Ovary (tissue), 9 donors: ENCODE results near the gene SLC23A3. TPM values are rescaled to one million over a fixed set of nuclear protein-coding genes. Genes with fewer than 3 reads are reported as not detected.

Source experiments
- DNase-seq, 5 donors: peaks; one replicate each; pipeline ENCODE4 v3.0.0-alpha.2; 2019 to 2020
- H3K27ac ChIP-seq, 2 donors: fragments of 200-600 bp; one replicate each; pipeline versions ENCODE4 v1.5.1 to v1.8.0; 2019 to 2022
- H3K27me3 ChIP-seq: fragments of 200-600 bp; one replicate; pipeline ENCODE4 v1.8.0; 2022
- H3K36me3 ChIP-seq: fragments of 200-600 bp; sonication (generic); one replicate; pipeline ENCODE4 v1.5.1; 2019
- H3K4me1 ChIP-seq: one replicate; pipeline ENCODE4 v1.8.1; 2013; ENCODE audit warnings: mild to moderate bottlenecking, moderate library complexity; ENCODE audit not compliant: insufficient read depth
- H3K4me3 ChIP-seq: fragments of 200-600 bp; sonication (generic); one replicate; pipeline ENCODE4 v1.5.1; 2017
- H3K9me3 ChIP-seq, 2 donors: fragments of 200-600 bp in 1 of 2; sonication (generic) in 1 of 2; one replicate each; pipeline versions ENCODE4 v1.5.1 to v1.8.1; 2013 to 2019; ENCODE audit warnings: mild to moderate bottlenecking in 1 of 2, moderate library complexity in 1 of 2
- EP300 ChIP-seq: sonication (generic); formaldehyde crosslinking; IDR thresholded peaks from one replicate; pipeline ENCODE4 v1.6.1; 2017; ENCODE audit warnings: antibody characterized with exemption
- POLR2A ChIP-seq: fragments of 450-650 bp; IDR thresholded peaks from one replicate; pipeline ENCODE4 v1.6.1; 2017; ENCODE audit warnings: antibody characterized with exemption, mild to moderate bottlenecking, moderate library complexity
- WGBS, 3 donors: extraction: QIAGEN DNeasy Blood & Tissue Kit in 1 of 3; methylation state at CpG; one replicate each; pipeline versions ENCODE4 v1.1.5 to v1.1.7; 2013 to 2017; 5-methylcytosine and 5-hydroxymethylcytosine counted together
- intact Hi-C, 4 donors: fragments of 100-400 bp; cut with DNase I; formaldehyde crosslinking; loops; one replicate each; pipeline versions ENCODE4 v1.11.0 to v1.15.1; 2022 to 2023
- polyA plus RNA-seq, 2 donors: library from polyadenylated mRNA; stranded (reverse); fragments of 200-250 nt in 1 of 2; fragments of 350-450 nt in 1 of 2; fragmentation: Illumina TruSeq in 1 of 2; extraction: RNeasy Lipid Tissue Mini Kit (QIAGEN cat#74804) in 1 of 2; gene quantifications; one replicate each; pipeline ENCODE4 v1.2.3, GENCODE V29; 2013 to 2014
- total RNA-seq, 7 donors: library from RNA; depleted of rRNA in 2 of 7; stranded (reverse); fragments of >200 nt in 2 of 7; fragmentation: NEBNext Ultra II Directional in 3 of 7; extraction: Animal tissue kit (Norgen Biotek cat#: 25700) in 3 of 7; gene quantifications; one replicate each; pipeline versions ENCODE4 v1.1.0 to v1.2.4, GENCODE V29; 2016 to 2023
- TF ChIP-seq, protein P1 (sequence below), 3 donors: fragments of 450-650 bp in 2 of 3; fragments of 200-600 bp in 1 of 3; IDR thresholded peaks; one replicate each; pipeline versions ENCODE4 v1.5.1 to v1.8.0; 2016 to 2022; ENCODE audit warnings: antibody characterized with exemption in 3 of 3, mild to moderate bottlenecking in 1 of 3
- donor health status: DM: no; HTN: no; CAD: no; lungs with moderate emphysema.
- donor health status: DM: no; HTN: no; CAD: no.
- donor health status: Bipolar disorder and iron deficiency.
- donor health status: DM: yes; HTN: yes; CAD: no.
- donor health status: DM: no; HTN: no; CAD: no.
- donor health status: DM: yes; HTN: yes; CAD: no.

Gene SLC23A3
- total and polyA plus RNA-seq, 9 donors = 0.81 to 4.5 (median 1.3) TPM

DNA sequence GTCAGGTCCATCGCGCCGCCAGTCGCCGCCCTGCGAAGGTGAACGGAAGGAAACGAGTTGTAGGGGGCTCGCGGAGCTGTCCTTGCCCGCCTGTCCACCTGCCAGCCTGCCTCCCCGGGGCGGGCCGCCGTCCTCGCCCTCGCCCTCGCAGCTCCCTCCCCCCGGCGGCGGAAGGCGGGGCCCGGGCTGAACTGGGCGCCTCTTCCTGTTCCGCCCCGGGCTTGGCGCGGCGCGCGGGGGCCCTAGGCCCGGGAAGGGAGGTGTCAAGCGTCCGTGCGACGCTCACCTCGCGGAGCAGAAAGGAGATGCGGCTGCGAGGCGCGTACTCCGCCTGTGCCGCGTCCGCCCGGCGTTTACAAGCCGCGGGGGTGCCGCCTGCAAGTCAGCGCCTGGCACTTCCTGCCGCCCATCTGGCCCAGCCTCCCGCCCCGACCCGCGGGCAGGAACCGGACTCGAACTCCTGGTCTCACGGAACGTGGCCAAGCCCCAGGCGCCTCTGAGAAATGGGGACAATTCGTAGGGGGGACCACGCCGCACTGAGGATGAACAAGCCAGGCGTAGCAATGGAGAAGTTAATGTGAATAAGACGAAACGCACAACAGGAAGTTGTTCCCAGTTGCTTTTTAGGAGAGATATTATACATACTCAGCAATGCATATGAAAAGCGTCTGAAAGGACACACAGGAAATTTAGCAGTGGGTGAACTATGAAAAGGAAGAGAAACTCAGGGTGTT, 7.2 kb upstream of the SLC23A3 start, which contains the start of gene CNPPD1:
TSS of gene CNPPD1 (minus strand) at position 108 of the 734 bp plus-strand sequence. CDS start at position 11, 97 bp downstream.
- H3K4me1 ChIP-seq = peaks cover 8% of the 10 kb centered on the region
- intact Hi-C loops = loop anchor here in 2 of 4 donors (2.0 to 10.0 kb wide), 5 partner anchors 16 to 1162 kb away; partner anchors contain the start of genes ABCB6 (in 1 of the 2), ANKZF1 (in 1 of the 2), ATG9A (in 1 of the 2) and NHEJ1 (in 1 of the 2)
- no peaks in the 10 kb centered on the region for H3K27me3 ChIP-seq
- H3K9me3 ChIP-seq = no peaks in the 10 kb centered on the region
- H3K27ac ChIP-seq = peak within 1 kb of the TSS; percentile 87 to 94
- no peaks in the 10 kb centered on the region for H3K36me3 ChIP-seq
- TF ChIP-seq EP300 = no peak
- TF ChIP-seq POLR2A = peak; percentile 99
- peak within 1 kb of the TSS; percentile 97 for H3K4me3 ChIP-seq
- DNase-seq = peak; percentile 89 to 92 (median 91)
- 0 to 1% (median 1%) methylated on average over 42 to 69 of the region's 69 CpGs for WGBS, 3 donors

DNA sequence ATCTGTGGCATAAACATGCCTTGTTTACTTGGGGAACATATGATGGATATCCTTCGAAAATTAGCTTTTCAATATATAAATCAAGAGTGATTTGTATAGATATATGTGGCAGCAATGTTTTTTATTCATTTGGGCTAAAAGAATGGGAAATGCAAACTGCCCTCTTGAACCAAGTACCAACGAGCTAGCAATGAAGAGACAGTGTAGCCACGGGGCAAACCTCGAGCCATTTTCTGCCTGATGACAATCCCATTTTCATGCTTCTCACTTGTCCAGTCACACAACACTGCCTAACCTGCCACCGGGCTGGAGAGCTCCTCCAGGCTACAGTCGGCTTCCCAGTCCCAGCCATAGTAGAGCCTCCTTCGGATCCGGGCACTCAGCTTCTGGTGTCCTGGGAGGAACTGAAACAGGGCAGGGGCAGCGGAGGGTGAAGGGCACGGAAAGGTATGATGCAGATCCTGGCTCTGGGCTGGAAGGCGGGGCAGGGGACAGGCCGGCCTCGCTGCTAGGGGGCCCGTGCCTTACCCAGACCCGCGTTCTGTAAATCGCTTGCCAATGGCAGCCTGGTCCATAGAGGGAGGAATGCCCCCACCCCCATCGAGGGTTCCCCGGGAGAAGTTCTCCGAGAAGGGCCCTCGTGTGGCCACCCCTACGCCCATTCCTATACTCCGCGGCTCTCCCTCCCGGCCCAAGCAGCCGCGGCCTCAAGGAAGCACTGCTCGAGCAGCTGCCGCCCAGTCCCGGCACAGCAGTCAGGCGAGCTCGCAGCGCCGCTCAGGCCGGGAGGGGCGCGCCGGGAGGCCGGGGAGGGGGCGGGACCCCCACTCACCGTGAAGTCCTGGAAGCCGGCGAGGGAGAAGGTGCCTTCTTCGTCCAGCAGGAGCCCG, 6.3 kb upstream of the SLC23A3 start:
- peak in 3 of 5 donors; percentile 61 to 74 (median 62) for DNase-seq
- H3K27ac ChIP-seq = peak overlapping the region; percentile 87 to 94

DNA sequence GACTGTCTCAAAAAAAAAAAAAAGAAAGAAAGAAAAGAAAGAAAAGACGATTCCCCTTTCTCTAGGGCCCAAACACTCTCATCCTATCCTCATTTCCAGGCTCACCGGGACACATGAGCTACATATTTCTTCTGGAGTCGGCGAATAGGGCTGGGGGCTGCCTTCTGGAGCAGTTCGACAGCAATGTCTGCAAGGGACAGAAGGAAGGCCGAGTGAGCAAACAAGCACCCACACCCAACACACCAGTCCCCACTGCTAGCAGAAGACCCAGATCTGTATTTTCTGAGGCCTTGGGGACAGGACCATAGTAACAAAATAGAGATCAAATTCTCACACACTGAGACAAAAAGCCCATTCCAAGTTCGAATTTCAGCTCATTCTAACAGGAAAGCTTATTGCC, 5.7 kb upstream of the SLC23A3 start:
- Histone ChIP-seq H3K27me3 (no peaks in the 10 kb centered on the region), H3K9me3 (no peaks in the 10 kb centered on the region), H3K4me3 (no peak overlapping the region), H3K27ac (peak overlapping the region in 1 of 2 donors; percentile 94), H3K36me3 (no peaks in the 10 kb centered on the region), H3K4me1 (peaks cover 11% of the 10 kb centered on the region)
- TF ChIP-seq, protein P1, sequence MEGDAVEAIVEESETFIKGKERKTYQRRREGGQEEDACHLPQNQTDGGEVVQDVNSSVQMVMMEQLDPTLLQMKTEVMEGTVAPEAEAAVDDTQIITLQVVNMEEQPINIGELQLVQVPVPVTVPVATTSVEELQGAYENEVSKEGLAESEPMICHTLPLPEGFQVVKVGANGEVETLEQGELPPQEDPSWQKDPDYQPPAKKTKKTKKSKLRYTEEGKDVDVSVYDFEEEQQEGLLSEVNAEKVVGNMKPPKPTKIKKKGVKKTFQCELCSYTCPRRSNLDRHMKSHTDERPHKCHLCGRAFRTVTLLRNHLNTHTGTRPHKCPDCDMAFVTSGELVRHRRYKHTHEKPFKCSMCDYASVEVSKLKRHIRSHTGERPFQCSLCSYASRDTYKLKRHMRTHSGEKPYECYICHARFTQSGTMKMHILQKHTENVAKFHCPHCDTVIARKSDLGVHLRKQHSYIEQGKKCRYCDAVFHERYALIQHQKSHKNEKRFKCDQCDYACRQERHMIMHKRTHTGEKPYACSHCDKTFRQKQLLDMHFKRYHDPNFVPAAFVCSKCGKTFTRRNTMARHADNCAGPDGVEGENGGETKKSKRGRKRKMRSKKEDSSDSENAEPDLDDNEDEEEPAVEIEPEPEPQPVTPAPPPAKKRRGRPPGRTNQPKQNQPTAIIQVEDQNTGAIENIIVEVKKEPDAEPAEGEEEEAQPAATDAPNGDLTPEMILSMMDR (IDR thresholded peaks at IDR 0.05) = no peak
- TF ChIP-seq POLR2A (no peak), EP300 (no peak)
- no peak for DNase-seq
- intact Hi-C loops = loop anchor here in 2 of 4 donors (5.0 to 10.0 kb wide), 4 partner anchors 42 to 1161 kb away; partner anchors contain the start of genes ABCB6 (in 1 of the 2), ANKZF1 (in 1 of the 2) and ATG9A (in 1 of the 2)
- 80 to 84% (median 83%) methylated on average over 7 of the region's 7 CpGs for WGBS, 3 donors

More for the DNA sequence above, 6.3 kb upstream of the SLC23A3 start:
- intact Hi-C loops = loop anchor here in 2 of 4 donors (2.0 to 10.0 kb wide), 5 partner anchors 15 to 1161 kb away; partner anchors contain the start of genes ABCB6 (in 1 of the 2), ANKZF1 (in 1 of the 2), ATG9A (in 1 of the 2) and NHEJ1 (in 1 of the 2)
- no peaks in the 10 kb centered on the region for H3K27me3 ChIP-seq
- no peak for TF ChIP-seq POLR2A
- no peaks in the 10 kb centered on the region for H3K36me3 ChIP-seq
- 3 to 4% (median 4%) methylated on average over 39 to 45 of the region's 45 CpGs for WGBS, 3 donors
- H3K4me3 ChIP-seq = peak overlapping the region; percentile 97
- H3K9me3 ChIP-seq = no peaks in the 10 kb centered on the region
- H3K4me1 ChIP-seq = peaks cover 11% of the 10 kb centered on the region

DNA sequence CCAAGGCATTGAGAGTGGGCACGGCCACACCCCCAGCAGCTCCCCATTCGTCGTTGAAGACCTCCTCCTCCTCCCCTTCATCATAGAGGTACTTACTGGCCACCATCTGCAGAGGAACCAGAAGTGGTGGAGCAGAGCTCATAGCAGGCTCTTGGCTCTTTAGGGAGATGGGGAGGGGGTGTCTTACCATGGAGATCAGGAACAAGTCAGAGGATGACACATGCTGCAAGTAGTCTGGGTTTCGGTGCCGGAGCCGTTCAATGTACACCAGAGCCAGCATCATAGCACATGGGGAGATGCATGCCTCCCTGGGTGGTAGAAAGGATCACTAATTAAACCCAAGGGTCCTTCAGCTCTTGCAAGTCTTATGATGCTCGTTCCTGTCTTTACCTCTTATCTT, 5.0 kb upstream of the SLC23A3 start:
- peaks cover 11% of the 10 kb centered on the region for H3K4me1 ChIP-seq
- no peak overlapping the region for H3K27ac ChIP-seq
- DNase-seq = no peak
- TF ChIP-seq, protein P1 (IDR thresholded peaks at IDR 0.05) = no peak
- TF ChIP-seq EP300 = no peak
- TF ChIP-seq POLR2A = no peak
- H3K27me3 ChIP-seq = no peaks in the 10 kb centered on the region
- H3K36me3 ChIP-seq = no peaks in the 10 kb centered on the region
- intact Hi-C loops = loop anchor here in 2 of 4 donors (5.0 to 10.0 kb wide), 4 partner anchors 42 to 1160 kb away; partner anchors contain the start of genes ABCB6 (in 1 of the 2), ANKZF1 (in 1 of the 2) and ATG9A (in 1 of the 2)
- H3K4me3 ChIP-seq = no peak overlapping the region
- WGBS, 3 donors = 81 to 83% (median 81%) methylated on average over 7 of the region's 7 CpGs
- H3K9me3 ChIP-seq = no peaks in the 10 kb centered on the region

DNA sequence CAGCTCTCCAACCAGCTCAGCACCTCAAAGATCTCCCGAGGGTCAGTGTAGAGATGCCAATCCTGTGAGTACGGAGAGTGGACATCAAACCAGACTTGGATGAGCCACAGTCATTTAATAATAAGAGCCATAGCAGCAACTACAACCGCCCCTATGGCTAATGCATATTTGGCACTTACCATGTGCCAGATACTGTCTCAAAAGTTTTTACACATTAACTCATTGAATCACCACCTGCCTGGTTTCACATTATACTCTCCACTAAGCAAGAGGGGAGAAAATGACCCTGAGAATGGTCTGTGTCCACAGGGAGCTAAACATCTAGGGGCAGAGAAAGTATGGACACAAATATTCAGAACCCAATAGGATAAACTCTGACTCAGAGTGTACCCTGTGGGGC, 4.3 kb upstream of the SLC23A3 start:
- Histone ChIP-seq H3K4me3 (no peak overlapping the region), H3K27me3 (no peaks in the 10 kb centered on the region), H3K4me1 (peaks cover 8% of the 10 kb centered on the region), H3K36me3 (no peaks in the 10 kb centered on the region), H3K9me3 (no peaks in the 10 kb centered on the region), H3K27ac (no peak overlapping the region)
- 84 to 88% (median 85%) methylated on average over 3 of the region's 3 CpGs for WGBS, 3 donors
- DNase-seq = no peak
- intact Hi-C loops = loop anchor here in 1 of 4 donors (10.0 kb wide), 1 partner anchor 1159 kb away; no protein-coding TSS in a partner anchor
- TF ChIP-seq POLR2A = no peak
